Activated T-cell treated with anti-CD3 and anti-CD28 coated beads, Interleukin-2, amount 50 U/mL, for 24 hours (primary cell): ENCODE results near the gene NAV2.

Experiments
- DNase-seq: peaks from one replicate; pipeline ENCODE4 v3.0.0-alpha.2; 2020
- H3K27ac Mint-ChIP-seq: 2 replicates; pipeline ENCODE4 v1.8.0; 2020; ENCODE audit warnings: mild to moderate bottlenecking, mixed read lengths
- H3K27me3 Mint-ChIP-seq: 2 replicates; pipeline ENCODE4 v1.8.0; 2020; ENCODE audit warnings: mixed read lengths
- H3K36me3 Mint-ChIP-seq: 2 replicates; pipeline ENCODE4 v1.8.0; 2020; ENCODE audit warnings: low read depth, mixed read lengths
- H3K4me1 Mint-ChIP-seq: 2 replicates; pipeline ENCODE4 v1.8.0; 2020; ENCODE audit warnings: low read depth, mixed read lengths
- H3K4me3 Mint-ChIP-seq: 2 replicates; pipeline ENCODE4 v1.8.0; 2020; ENCODE audit warnings: mild to moderate bottlenecking, moderate library complexity, mixed read lengths
- H3K9me3 Mint-ChIP-seq: 2 replicates; pipeline ENCODE4 v1.8.0; 2020; ENCODE audit warnings: mixed read lengths

The NAV2 gene

DNA sequence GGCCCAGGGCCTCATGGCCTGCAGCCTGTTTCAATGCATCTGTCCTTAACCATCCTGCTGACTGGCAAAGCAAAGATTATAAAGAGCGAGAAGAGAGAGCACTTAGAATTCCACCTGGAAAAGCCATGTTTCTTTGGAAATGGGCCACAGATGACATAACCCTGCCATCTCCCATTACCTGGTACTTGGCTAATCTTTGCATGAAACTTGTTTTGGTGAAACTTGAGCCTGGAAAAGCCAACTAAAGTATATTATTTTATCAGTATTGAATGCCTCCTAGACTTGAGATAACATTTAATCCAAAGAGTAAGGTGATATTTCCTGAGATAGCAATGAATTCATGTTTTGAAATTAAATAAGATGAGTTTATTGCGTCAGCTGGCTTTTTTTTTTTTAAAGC, 72.6 kb downstream of the NAV2 start:
- no peak for DNase-seq
- Mint-ChIP-seq H3K27ac (no peak overlapping the region), H3K4me3 (no peak overlapping the region), H3K9me3 (no peaks in the 10 kb centered on the region), H3K4me1 (no peaks in the 10 kb centered on the region), H3K36me3 (no peaks in the 10 kb centered on the region), H3K27me3 (peaks cover 22% of the 10 kb centered on the region)

DNA sequence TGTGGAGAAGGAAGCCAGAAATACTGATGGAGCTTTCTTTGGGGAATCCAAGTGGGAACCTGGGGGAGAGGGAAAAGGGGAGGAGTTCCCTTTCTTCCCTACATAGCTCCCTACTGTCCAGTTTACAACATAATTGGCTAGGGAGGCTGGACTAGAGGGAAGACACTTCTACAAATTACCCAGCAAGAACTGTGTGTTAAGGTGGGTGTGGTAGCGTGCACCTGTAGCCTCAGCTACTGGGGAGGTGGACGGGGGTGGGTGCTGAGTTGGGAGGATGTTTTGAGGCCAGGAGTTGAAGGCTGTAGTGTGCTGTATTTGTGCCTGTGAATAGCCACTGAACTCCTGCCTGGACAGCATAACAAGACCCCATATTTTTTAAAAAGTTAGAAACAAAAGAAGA, 74.0 kb downstream of the NAV2 start:
- DNase-seq: no peak
- no peaks in the 10 kb centered on the region for H3K9me3 Mint-ChIP-seq
- no peaks in the 10 kb centered on the region for H3K36me3 Mint-ChIP-seq
- peaks cover 19% of the 10 kb centered on the region for H3K27me3 Mint-ChIP-seq
- H3K27ac Mint-ChIP-seq: no peak overlapping the region
- no peaks in the 10 kb centered on the region for H3K4me1 Mint-ChIP-seq
- no peak overlapping the region for H3K4me3 Mint-ChIP-seq

DNA sequence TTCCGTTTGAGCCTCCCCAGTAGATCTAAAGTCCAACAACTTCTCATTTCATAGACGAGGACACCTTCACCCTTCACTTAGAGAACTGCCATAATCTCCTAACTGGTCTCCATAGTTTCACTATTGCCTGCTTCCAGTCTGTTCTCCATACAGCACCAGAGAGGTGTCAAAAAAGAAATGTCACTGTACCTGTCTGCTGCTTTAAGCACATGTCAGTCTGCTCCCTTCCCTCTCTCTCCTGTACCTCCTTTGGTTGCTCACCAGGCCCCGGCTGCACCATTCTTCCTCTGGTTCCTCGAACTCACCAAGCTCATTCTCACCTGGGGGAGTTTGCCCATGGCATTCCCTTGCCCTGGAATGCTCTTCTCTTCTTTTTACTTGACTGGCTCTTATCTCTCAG, 75.8 kb downstream of the NAV2 start:
- Mint-ChIP-seq H3K27me3 (peaks cover 19% of the 10 kb centered on the region), H3K27ac (no peak overlapping the region), H3K4me1 (no peaks in the 10 kb centered on the region), H3K4me3 (no peak overlapping the region), H3K9me3 (no peaks in the 10 kb centered on the region), H3K36me3 (no peaks in the 10 kb centered on the region)
- DNase-seq: no peak

DNA sequence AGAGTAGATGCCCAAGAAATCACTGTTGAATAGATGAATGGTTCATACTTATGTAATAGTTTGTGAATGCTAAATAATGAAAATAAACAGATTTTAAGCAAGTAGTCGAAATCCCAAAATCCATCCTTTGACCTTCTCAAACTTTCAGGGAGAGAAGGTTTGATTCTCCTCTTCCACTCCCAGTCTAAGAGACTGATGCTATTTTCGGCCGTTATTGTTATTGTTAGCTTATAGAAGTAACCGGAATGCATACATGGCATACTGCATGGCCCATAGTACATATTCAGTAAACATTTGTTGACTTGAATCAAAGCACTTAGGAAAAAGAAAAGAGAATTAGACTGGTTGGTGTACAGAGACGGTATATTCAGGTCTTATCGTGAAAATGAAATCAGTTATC, 76.6 kb downstream of the NAV2 start:
- H3K4me3 Mint-ChIP-seq: no peak overlapping the region
- no peaks in the 10 kb centered on the region for H3K36me3 Mint-ChIP-seq
- no peak overlapping the region for H3K27ac Mint-ChIP-seq
- H3K27me3 Mint-ChIP-seq: peaks cover 19% of the 10 kb centered on the region
- DNase-seq: no peak
- H3K4me1 Mint-ChIP-seq: no peaks in the 10 kb centered on the region
- no peaks in the 10 kb centered on the region for H3K9me3 Mint-ChIP-seq

DNA sequence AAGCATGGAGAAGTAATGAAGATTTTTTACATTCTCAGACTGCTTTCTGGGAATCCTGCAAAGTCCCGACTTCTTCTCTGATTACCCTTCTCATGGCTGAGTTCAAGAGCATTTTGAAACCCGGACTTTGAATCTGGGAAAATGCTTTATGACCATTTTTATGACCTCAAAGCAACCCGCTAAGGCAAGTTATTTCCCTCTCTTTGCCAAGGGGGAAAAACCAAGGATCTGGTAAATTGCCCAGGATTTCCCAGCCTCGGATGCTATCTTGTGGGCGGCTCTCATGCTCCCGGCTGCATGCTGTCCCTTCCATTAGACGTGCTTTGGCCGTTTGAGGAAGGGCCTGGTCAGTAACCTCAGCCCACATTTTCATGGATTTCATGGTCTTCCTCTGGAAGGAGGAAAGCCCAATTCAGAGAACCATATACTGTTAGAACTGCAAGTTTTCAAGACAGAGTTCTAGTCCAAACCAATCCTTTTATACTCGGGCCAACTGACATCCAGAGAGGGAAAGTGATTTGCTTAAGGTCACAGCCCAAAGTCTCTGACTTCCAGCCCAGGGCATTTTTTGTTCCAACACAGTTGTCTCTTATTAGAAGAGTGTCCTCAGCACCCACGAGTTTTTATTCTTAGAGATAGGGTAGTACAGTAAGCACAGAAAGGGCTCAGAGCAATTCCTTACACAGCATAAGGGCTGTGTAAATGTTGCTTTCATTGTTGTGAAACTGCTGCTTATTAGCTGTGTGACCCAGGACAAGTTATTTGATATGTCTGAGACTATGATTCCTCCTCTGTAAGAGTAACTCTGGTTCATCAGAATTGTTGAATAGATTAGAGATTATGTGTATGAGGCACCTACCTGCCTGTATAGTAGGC, 77.4 kb downstream of the NAV2 start:
- Mint-ChIP-seq H3K27ac (no peak overlapping the region), H3K36me3 (no peaks in the 10 kb centered on the region), H3K4me1 (no peaks in the 10 kb centered on the region), H3K9me3 (no peaks in the 10 kb centered on the region), H3K27me3 (peaks cover 19% of the 10 kb centered on the region), H3K4me3 (no peak overlapping the region)
- DNase-seq: no peak

DNA sequence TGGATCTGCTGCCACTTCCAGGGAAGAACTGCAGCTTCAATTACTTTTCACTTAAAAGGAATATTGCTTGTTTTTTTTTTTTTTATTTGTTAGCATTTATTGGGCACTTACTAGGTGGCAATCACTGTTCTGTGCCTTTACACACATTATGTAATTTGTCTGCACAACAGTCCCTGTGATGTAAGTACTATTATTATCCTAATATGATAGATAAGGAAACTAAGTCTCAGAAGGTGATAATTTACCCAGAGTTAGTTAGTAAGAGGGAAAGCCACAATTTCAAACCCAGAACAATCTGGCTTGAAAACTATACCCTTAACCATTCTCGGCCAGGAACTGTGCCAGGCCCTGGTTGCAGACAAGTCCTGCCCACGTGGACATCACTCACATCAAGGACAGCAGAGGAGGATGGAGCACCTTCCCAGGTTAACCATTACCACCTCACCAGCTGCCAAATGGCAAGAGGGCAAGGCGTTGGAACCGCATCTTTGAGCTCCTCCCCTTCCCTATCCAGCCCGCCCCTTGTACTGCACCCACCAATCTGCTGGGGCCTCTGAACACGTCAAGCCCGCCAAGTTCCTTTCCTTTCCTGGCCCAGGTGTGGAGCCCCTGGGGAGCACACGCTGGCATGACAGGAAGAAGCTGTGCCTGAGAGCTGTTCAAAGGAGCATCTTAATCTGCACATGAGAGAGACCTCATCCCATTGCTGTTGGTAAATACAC, 78.4 kb downstream of the NAV2 start:
- no peak overlapping the region for H3K4me3 Mint-ChIP-seq
- peaks cover 19% of the 10 kb centered on the region for H3K27me3 Mint-ChIP-seq
- H3K9me3 Mint-ChIP-seq: no peaks in the 10 kb centered on the region
- no peaks in the 10 kb centered on the region for H3K36me3 Mint-ChIP-seq
- DNase-seq: no peak
- no peaks in the 10 kb centered on the region for H3K4me1 Mint-ChIP-seq
- no peak overlapping the region for H3K27ac Mint-ChIP-seq

DNA sequence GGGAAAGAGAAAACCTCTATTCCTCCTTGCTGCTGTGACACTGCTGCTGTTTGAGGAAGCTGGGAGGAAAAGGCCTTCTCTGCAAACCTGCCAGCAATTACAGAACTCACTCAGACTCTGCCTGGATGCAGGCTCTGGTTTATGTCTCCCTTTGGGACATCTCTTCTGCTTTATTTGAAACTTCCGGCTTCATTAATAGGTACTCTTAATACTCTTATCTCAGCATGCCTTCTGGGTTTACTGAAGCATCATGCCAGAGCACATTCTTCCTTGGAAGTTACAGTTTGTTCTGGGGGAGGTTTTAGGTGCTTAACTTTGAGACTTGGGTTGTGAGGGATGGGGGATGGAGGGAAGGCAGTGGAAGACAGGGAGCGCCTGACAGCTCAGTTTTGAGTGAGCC, 79.9 kb downstream of the NAV2 start:
- DNase-seq: no peak
- Mint-ChIP-seq H3K36me3 (no peaks in the 10 kb centered on the region), H3K27ac (no peak overlapping the region), H3K4me1 (no peaks in the 10 kb centered on the region), H3K9me3 (no peaks in the 10 kb centered on the region), H3K4me3 (no peak overlapping the region), H3K27me3 (peaks cover 8% of the 10 kb centered on the region)

DNA sequence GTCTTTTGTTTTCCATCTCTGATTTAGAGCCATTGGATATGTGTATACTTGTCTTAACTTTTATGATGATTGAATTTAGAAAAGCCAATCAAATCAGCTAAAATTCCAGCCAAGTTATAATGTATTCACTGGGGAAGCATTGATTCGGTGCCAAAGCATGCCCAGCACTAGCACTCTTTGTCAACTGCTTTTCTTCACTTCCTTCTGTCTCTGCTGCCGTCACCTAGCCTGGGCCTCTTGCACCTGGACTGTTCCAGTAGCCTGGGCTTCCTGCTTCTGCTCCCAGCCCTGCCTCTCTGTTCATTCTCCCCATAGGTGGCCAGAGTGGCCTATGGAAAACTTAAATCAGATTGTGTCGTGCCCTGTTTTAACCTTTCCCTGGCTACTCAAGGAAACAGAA, 80.7 kb downstream of the NAV2 start:
- Mint-ChIP-seq H3K36me3 (no peaks in the 10 kb centered on the region), H3K4me1 (no peaks in the 10 kb centered on the region), H3K27ac (no peak overlapping the region), H3K27me3 (peaks cover 6% of the 10 kb centered on the region), H3K9me3 (no peaks in the 10 kb centered on the region), H3K4me3 (no peak overlapping the region)
- DNase-seq: no peak

DNA sequence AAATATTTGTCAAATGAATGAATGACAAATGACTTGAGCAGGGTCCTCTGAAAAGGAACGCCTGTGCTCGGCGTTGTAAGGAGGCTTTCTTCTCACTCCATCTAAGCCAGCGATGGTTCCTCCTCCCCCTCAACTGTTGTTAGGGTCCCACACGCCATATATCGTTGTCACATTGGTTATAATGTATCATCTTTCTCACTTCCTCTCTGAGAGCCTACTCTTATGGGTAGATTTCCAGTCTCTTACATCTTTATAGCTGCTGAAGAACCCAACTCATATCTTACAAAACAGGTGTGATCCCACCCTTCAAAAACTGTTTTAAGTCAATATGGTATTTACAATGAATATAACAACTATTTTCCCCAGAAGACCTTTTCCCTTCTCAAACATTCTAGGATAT, 81.5 kb downstream of the NAV2 start:
- DNase-seq: no peak
- H3K4me3 Mint-ChIP-seq: no peak overlapping the region
- no peak overlapping the region for H3K27ac Mint-ChIP-seq
- H3K36me3 Mint-ChIP-seq: no peaks in the 10 kb centered on the region
- no peaks in the 10 kb centered on the region for H3K9me3 Mint-ChIP-seq
- no peaks in the 10 kb centered on the region for H3K4me1 Mint-ChIP-seq
- peaks cover 4% of the 10 kb centered on the region for H3K27me3 Mint-ChIP-seq

DNA sequence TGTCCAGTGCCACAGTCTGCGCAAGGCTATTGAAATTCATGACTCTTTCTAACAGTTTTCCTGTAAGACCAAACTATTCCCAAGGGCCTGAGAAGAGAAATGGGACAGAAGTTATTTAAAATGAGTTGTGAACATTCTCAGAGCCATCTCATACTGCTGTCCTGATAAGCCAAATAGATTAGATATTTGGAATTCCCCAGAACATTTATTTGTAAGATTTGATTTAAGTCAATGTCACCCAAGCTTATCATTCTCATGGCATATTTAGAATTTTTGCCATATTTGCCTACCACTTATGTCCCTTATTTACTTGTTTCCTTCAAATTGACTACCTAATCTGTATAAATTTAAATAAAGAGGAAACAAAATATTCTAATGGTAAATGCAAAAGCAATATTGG, 82.4 kb downstream of the NAV2 start:
- Mint-ChIP-seq H3K36me3 (no peaks in the 10 kb centered on the region), H3K9me3 (no peaks in the 10 kb centered on the region), H3K4me3 (no peak overlapping the region), H3K4me1 (no peaks in the 10 kb centered on the region), H3K27me3 (peaks cover 4% of the 10 kb centered on the region), H3K27ac (no peak overlapping the region)
- DNase-seq: no peak

DNA sequence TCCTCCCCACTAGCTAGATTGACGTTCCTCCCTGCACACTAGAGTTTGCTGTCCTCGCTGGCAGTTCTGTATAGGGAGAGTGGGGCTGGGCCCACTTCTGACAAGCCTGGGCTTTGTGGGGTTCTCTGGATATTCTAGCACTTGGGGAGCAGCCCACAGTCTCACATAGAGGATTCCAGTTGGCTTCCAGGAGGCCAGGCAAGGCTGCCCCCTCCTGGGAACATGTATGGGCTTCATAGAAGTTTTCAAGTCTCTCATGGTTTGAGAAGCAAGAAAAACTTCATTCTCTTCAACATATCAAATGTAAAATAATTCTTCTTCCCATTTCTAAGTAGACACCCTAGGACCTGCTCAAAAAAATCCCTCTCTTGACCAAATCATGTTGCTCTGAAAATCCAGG, 87.5 kb downstream of the NAV2 start:
- Mint-ChIP-seq H3K9me3 (no peaks in the 10 kb centered on the region), H3K4me1 (no peaks in the 10 kb centered on the region), H3K27ac (no peak overlapping the region), H3K27me3 (peaks cover 4% of the 10 kb centered on the region), H3K4me3 (no peak overlapping the region), H3K36me3 (no peaks in the 10 kb centered on the region)
- DNase-seq: no peak

DNA sequence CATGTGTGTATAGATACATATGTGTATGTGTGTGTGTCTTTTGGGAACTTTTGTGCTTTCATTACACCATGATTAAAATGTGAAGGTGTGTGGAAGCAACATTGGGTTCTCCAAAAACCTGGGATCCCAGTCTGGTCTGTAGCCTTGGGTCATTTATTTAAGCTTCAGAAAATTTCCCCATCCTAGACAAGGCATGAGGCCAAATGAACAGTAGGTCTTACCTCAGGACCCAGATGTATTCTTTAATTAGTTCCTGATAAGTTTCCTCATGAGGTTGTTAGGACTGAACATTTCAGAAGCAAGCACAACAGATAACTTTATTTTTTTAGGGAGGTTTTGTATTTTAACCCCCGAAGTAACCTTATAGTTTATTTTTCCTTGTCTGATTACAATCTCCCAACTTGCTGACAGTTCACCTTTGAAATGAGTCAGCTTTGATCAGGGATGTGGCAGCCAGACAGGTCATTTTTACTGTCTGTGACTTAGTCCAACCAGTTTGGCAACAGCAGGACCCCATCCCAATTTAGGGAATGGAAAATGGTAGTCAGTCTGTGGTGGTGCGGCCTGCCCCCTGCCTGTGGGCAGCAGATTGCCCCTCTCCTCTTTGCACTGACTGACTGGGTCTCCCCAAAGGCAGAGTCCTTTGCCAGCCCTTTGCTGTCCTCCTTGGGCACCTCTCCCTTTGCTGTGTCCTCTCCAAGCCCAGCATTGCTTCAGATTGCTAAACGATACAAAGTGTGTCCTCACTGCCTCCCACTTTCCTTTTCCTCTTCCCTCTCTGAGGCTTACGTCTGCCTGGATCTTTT, 88.3 kb downstream of the NAV2 start:
- H3K27me3 Mint-ChIP-seq: peaks cover 4% of the 10 kb centered on the region
- H3K9me3 Mint-ChIP-seq: no peaks in the 10 kb centered on the region
- H3K36me3 Mint-ChIP-seq: no peaks in the 10 kb centered on the region
- H3K4me3 Mint-ChIP-seq: no peak overlapping the region
- H3K27ac Mint-ChIP-seq: no peak overlapping the region
- DNase-seq: no peak
- no peaks in the 10 kb centered on the region for H3K4me1 Mint-ChIP-seq

DNA sequence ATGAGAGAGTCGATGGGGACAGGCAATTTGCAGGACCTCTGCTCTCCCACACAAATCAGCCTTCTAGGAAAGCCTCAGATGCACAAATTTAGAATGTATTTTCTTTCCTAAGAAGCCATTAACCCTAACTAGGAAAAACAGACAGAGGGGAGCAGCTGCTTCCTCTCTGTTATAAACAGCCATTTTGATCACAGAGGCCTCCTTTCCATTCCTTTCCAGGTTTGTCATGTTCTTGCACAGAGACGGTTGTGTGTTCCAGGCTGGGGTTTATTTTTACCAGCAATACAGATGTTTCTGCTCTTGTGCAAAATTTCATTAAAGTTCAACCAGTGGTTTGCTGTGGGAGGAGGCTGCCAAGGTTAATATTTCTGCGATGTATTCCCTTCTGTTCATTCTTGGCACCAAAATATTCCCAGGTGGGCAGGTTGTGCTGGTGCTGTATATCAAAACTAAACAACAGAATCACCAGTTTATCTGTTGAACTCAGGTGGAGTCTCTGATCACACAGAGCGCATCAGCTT, 90.2 kb downstream of the NAV2 start:
- peaks cover 4% of the 10 kb centered on the region for H3K27me3 Mint-ChIP-seq
- no peak for DNase-seq
- no peaks in the 10 kb centered on the region for H3K4me1 Mint-ChIP-seq
- H3K36me3 Mint-ChIP-seq: no peaks in the 10 kb centered on the region
- H3K27ac Mint-ChIP-seq: no peak overlapping the region
- no peak overlapping the region for H3K4me3 Mint-ChIP-seq
- H3K9me3 Mint-ChIP-seq: no peaks in the 10 kb centered on the region

DNA sequence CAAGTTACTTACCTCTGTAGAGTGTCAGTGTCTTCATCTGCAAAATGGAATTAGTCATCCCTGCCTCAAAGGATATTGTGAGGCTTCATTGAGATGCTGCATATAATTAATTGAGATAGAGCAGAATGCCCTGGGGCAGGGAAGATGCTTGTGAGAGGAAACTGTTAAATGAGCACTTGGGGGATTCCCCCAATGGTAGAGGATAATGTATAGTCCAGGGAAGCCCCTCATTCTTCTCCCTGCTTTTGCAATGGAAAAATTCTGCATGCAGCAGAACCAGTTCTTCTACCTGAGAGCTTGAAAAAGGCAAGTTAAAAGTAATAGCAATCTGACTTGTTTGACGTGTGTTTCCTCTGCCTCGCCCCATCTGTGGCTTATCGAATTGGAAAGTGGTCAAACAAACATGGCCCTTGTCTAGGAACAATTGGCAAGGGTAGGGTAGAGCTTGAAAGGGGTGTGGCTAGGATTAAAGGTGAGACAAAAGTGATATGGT, 90.9 kb downstream of the NAV2 start:
- Mint-ChIP-seq H3K4me3 (no peak overlapping the region), H3K4me1 (no peaks in the 10 kb centered on the region), H3K9me3 (no peaks in the 10 kb centered on the region), H3K27ac (no peak overlapping the region), H3K27me3 (peaks cover under 1% of the 10 kb centered on the region), H3K36me3 (no peaks in the 10 kb centered on the region)
- DNase-seq: no peak
